Fibroblast of peridontal ligament (primary cell): ENCODE data around the gene SH3BP5L.

ENCODE experiments used
- DNase-seq: peaks from one replicate; pipeline ENCODE4 v3.0.0-alpha.2; 2010; ENCODE audit errors: extremely low read depth

Gene SH3BP5L

DNA sequence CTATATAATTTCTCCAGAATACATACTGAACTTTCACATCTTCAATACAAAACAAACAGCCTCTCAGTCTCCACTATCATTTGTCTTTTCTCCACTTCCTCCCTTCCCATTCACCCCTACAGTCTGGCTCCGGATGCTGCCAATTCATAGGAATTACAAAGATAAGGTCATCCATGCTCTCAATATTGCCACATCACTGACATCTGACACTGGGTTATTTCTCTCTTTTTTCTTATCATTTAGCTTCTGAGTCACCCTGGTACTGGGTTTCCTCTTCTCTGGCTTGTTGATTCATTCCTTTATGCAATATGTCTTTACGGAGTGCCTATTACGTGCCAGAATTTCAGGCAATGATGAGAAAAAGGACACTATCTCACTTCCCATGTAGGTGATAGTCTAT lies 3.1 kb upstream of the SH3BP5L start:
- DNase-seq: peak; percentile 75

DNA sequence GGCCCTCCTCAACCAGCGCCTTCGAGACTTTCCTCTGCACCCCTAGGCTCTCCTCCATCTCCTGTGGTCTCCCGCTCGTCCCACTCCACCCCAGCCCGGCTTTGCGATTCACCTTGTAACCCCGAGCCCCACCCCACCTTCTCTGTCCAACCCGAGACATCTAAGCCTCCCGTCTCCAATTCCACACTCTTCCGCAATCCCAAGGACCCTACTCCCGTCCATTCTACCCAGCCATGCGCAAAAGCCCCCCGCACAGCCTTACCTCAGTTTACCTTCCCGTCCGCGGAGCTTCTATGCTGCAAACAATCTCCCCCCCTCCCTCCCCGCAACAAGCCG lies 174 bp downstream of the SH3BP5L start:
- DNase-seq: no peak

DNA sequence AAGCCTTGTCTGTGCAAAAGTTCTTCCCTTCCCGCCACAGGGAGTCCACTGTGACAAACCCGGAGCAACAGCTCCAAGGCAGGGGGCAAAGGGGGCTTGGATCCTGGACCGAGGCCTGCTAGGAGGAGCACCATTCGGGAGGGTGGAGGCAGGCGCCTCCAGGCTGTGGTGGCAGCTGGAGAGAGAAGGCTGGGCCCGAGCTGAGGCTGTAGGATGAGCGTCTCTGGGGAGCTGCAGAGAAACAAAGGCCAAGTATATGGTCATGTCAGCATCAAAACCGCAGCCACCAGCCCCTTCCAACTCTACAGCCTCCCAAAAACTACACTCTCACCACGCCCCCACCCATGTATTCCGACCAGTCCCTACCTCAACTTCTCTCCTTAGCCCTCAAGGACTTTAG lies 579 bp downstream of the SH3BP5L start:
- DNase-seq: peak; percentile 24

DNA sequence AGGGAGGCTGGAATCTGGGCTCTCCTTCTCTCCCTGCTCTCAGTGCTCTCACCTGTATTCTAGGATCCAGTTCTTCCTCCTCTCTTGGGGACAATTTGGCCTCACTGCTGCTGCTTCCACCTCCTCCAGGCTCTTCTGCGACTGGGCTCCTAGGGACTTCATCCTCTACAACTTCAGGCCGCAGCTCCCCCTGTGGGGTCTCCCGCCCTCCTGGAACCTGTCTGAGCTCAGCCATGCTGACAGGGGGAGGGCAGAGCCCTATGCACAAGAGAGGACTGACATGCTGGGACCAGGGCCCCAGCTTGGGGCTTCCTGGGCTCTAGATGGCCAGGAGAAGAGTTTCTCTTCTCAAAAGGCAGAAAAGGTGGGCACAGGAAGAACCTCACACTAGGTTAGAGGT lies 1.0 kb downstream of the SH3BP5L start:
- no peak for DNase-seq

DNA sequence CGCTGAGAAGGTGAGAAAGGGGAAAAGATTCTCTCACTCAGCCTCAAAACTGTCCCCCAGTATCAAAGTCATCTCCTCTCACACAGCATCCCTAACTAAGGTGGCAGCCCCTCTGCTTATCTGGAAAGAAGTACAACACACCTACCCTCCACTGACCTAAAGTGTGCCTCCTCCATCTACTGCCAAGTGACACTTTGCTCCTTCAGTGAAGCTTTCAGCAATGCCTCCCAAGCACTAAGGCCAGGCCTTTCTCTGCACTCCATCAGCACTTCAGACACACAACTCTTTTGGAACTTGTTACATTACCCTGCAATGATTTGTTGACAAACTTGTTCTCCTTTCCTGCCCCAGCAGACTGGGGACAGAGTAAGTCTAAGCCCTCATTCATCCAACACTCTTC lies 1.4 kb downstream of the SH3BP5L start:
- DNase-seq: no peak

DNA sequence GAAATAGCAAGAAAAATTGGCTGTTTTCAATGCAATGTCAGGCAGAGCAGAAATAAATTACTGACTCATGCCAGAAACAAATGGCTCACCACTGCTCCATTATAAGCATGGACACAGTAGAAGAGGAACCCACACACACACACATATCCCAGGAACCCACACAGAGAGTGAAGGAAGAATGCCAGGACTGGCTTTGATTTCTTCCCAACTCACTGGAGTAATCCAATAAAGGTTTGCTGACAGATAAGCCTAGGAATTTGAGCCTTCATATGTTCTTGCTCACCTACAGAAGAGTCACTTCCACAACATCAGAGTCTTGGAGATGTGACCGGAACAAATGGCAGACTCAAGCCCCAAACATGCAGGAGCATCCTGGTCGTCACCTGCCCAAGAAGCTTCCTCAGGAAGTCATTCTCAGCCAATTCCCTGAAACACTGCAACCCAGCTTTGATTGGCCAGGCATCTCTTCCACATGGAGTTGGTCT lies 2.2 kb downstream of the SH3BP5L start:
- peak; percentile 79 for DNase-seq

DNA sequence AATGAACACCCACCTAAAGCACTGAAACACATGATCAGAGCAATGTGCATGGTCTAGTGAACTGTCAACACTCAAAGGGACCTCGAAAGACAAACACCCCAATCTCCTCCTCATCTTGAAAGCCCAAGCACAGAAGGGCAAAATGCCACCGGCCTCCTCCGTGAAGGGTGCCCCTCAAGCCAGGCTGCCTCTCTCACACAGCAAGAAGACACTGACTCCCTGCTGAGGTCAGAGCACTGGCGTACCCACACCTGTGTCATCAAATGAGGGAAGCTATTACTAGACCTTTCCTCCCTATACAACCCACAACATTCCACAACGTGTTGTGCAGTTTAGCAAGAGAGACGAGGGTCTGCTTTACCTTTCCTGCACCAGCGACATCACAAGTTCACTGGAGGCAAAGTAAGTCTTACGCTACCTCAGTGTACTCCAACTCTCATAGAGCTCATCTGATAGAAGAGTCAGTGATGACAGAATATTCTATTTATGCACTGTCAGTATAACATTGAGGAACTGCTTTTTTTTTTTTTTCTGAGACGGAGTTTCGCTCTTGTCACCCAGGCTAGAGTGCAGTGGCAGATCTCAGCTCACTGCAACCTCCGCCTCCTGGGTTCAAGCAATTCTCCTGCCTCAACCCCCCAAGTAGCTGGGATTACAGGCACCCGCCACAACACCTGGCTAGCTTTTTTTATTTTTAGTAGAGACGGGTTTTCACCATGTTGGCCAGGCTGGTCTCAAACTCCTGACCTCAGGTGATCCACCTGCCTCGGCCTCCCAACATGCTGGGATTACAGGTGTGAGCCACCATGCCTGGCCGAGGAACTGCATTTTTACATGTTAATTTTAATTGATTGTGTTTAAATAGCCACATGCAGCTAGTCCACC lies 3.3 kb downstream of the SH3BP5L start:
- DNase-seq: no peak

DNA sequence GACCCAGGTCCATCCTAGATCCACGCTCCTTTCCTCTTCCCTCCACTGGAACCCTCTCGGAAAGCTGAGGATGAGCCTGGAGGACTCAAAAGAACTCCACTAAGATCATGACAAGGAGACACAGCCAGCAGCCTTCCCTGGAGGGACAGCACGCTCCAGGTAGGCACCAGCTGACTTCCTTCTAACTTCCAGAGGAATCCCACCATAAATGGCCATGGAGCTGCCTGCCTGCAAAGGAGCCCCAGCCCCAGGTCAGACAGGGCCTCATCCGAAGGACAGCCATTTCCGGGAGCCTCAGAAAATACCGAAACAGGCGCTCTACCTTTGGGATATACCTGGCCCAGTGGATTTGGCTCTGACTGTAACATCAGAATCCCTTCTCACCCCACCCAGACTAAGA lies 4.1 kb downstream of the SH3BP5L start:
- DNase-seq: no peak

DNA sequence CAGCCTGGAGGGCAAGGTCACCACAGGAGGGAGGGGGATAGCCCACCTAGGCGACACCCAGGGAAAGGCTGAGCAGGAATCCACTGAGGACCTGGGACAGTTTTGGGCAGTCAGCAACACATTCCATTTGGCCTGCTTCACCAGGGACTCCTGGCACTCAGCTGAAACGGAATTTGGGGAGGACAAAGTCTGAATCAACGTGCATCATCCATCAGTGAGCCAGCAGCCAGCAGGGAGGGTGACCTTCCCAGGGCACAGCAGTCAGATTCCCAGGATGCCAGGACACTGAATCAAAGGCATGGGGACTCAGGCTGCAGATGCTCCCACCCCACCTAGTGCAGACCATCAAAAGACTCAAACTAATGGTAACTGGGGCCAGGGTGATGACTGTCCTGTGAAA lies 4.6 kb downstream of the SH3BP5L start:
- DNase-seq: peak; percentile 58

DNA sequence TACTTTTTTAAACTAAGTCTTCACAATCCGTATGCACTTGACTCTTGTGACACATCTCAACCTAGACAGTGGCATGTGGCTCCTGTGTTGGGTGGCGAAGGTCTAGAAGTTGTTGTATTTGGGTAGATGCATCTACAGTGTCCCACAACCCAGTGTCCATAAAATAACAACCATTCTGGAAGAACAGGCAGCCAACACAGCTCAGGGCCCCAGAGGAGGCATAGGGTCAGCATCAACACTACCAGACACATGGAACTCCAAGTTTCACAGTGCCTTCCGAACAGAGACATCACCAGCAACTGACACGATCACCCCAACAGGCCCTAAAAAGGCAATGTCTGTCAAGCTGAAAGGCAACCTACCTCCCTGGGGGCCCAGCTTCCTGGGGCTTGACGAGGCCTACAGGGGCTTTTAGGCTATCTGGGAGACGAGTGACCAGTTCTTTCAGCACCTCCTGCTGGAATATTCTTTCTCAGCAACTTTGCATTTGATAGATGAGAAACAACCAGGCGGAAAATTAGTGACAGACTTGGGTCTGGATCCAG lies 5.6 kb downstream of the SH3BP5L start:
- no peak for DNase-seq

DNA sequence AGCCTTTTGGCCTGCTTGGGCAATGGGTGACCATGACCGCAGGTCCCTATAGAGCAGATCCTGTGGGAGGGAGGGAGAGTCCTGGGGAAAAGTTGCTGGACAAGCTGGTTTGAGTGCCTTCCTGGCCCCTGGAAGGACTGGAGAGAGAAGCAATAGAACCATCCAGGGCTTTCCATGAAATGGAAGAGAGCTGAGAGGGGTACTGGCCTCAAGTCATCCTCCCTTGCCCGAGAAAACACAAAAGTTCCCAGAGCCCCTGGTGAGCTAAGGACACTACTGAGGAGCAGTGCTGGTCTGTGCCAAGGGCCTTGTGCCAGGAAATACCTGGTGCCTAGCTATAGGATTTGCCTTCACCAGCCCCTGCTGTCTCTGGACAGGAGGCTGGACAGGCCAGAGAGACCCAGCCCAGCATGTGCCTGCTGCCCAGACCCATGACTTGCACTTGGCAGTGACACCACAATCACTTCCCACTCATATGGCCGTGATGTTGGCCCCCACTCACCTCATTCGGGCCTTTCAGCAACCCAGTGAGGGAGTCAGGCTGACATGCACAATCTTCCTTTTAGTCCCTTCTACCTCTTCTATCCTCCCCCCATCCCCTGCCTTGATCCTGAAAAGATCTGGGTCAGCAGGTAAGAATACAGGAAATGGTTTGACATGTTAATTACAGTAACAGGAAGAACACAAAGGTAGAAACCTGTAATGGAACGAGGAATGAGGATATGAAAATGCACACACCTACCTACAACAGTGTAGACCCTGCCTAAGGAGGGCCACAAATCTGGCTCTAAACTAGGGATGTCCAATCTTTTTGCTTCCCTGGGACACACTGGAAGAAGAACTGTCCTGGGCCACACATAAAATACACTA lies 7.0 kb downstream of the SH3BP5L start:
- DNase-seq: no peak

DNA sequence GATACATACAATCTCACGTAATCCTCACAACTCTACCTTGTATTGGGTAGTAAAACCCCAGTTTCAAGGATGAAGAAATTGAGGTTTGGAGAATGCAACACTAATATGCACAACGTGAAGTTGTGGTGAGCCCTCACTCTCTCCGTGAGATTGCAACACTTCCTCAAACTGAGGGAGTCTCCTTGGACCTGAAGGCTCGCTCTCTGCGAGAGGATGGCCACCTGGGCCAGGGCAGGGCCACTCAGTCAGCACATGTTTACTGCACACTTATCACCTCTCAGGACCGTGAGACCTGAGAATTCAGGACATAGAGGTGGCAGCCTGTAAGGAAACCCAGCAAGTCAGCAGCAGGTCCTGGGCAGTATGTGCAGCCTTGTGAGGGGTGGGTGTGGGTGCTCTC lies 8.7 kb downstream of the SH3BP5L start:
- DNase-seq: no peak

DNA sequence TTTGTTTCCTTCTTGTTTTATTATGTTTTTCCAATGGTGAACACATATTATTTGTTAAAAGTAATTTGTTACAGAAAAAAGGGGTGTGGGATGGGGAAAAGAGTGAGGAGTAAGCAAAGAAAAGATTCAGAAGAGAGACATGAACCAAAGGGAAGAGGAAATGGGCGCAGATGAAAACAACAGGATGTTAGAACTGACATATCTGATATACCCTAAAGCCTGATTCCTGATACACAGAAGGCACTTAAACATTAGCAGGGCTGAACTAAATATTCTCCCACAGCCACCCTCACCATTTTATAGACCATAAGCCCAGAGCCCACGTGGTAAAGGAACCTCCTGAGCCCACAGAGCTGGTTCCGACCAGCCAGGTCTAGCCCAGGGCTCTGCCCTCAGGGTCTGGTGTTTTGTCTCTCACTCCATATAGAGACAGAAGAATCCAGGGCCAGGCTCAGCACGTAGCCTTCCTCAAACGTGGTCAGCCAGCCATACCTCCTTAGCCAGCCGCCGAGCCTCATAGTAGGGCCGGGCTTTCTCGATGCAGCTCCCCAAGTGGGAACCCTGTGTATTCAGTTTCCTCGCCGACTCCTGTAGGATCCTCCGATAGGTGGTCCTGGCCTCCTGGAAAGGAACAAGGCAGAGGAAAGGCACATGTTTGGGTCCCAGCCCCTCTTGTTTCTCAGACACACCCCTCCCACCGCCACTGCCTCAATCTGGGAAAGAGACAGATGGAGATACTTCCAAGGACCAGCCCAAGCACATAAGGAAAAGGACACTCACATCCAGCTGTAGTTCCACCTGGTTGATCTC lies 9.5 kb downstream of the SH3BP5L start:
- DNase-seq: no peak

DNA sequence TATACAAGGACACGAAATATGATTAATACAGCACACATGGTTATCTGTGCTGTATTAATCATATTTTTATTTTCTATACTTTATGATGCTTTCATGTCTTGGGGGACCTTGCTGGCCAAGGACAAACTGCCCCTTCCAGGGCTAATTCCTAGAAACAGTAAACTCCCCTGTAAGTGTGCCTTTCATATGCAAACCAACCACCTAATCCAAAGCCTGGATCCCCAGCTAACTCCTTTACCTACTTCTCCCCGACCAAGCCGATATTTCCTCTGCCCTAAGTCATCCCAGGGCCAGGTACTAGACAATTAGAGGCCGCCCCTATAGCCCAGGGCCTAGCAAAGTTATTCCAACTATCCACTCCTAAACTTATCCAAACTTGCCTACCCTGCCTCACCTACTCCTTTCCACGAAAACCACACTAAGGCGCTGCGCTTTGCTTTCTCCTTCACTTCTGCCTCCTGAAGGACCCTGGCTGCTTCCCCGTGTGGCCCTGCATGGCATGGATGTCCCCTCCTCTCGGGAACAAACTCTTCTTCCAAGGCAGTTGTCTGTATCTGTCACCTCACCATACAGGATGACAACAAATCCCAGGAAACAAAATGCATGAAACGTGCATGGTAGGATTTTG lies 10.2 kb downstream of the SH3BP5L start:
- DNase-seq: no peak

DNA sequence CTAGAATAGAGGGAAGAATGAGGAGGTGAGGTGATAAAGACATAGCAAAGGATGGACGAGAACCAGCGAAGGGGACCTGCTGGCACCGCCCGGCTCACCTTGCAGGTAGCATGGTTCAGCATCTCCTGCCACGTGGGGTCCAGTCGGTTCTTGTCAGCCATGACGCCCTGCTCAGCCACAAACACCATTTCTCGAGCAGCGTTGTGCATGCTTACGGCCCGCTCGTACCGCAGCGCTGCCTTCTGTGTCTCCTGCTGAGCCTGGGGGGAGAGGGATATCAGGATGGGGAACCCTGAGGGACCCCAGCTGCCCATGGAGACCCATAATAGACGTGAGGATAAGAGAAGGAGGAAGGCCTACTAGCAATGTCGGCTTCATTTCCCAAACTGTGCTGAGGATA lies 11.4 kb downstream of the SH3BP5L start:
- DNase-seq: no peak

DNA sequence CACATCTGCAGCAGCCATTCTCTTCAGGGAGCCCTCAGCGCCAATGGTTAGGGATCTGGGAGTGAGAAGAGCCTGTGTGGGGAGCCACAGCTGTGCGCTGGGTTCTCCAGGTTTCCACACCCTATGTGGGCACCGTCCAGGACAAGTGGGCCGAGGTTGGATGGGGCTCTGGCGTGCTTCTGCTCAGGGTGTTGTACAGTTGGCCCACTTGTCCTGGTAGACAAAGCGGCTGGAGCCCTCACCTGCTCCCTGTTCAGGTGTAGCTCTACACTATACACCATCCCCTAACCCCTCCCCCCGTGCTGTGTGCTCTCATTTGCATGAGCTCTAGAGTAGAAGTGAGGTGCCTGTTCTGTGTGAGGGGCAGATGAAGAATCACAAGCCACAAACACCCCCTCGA lies 12.2 kb downstream of the SH3BP5L start:
- DNase-seq: no peak

DNA sequence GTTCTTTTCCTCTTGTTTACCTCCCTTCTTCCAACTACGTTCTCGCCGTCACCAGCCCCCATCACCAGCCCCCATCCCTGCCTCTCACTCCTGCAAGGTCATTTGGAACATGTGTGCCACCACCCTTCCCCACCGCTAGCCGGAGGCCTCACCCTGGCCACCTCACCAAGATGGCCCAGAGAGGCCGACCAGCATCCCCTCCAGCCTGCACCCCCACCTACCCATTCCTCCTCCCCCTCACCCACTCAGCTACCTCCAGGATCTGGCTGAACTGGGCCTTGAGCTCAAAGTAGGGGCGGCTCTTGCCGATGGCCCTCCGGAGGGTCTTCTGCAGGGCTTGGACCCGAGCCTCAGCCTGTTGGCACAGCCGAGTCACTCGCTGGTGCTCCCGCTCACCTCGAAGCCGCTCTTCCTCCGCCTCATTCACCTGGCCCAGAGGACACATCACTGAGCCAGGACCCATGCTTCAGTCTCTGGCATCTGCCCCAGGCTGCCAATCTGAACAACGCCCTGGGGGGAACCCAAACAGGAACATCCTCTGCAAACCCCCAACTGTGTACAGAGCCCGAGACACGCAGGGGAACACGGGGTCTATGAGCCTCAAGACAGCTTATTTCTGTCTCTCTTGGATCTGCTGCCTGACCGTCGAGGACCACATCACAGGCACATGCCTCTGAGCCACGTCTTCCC lies 12.8 kb downstream of the SH3BP5L start:
- no peak for DNase-seq

DNA sequence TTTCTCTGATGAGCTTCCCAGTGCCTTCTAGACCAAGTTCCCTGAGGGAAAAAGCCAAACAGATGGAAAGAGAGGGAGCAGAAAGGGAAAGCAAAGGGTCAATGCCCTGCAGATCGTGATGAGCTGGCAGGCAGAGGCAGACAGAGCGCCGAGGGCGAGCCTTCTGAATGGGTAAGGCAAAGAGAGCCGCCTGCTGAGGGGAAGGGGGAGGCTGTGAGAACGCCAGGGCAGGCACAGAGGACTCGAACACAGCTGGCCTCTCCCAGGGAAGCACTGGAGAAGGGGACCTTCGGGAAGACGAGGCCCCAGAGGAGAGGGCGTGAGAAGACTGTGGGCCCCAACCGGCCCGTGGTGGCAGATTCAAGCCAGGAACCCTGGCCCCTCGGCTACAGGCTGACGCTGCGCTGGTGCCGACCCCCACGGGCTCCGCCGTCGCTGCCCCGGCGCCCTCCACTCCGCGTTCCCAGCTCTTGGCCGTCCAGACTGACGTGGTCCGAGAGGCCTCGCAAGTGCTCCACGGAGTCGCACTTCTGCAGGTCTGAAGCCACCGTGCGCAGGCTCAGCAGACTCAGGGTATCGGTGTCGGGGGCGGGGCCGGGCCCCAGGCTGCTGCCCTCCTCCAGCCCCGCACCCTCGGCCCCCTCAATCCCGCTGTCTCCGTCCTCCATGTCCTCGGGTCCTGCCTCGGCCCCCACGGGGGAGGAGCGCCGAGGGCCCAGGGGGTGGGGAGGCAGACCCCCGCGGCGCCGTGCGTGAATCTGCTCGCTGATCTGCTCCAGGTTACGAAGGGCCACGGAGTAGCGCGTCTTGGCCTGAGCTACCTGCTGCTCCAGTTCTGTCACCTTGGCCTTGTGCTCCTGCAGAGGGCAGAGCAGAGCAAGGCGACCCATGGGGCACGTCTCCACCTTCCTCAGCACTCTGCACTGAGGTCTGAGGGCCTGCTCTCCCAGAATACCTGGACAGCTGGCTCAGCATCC lies 13.9 kb downstream of the SH3BP5L start:
- DNase-seq: no peak

DNA sequence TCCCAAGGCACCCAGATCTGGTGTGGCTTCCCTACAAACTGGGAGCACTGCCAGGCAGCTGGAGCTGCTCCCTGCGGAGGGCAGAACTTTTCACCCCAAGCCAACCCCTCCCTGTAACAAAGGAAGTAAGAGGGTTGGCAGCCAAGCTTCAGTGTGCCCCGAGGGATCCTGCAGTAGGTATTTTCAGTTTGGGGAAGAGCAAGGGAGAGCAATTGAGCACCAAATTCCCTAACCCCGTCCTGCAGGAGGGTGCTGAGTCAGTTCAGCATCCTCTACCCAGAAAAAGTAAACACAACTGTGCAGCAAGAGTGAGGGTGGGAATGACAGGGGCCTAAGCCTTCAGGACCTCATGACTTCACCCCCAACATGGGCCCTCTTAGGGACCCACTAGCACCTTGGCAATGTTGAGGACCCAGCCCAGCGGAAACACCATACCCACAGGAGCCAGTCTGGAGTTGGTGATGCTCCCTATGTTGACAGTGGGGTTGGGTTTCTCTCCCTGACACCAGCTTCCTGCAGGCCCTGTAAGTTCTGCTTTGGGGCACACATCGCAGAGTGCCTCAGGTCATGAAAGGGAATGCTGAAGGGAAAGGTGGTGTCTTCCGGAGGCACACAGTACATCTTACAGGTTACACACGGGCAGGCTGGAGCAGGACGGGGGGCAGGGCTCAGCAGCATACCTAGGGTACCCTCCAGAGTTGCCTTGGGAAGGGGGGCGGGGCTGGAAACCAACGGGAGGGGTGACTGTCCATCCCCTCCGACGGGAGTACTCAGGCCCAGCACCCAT lies 14.8 kb downstream of the SH3BP5L start:
- peak; percentile 51 for DNase-seq
